ENCODE results near the gene PCGF1. TPM values are rescaled to one million over a fixed set of nuclear protein-coding genes. Genes with fewer than 3 reads are reported as not detected.
"Not testable (repeated sequence)": the region's sequence is repeated elsewhere in the genome, so short reads cannot be mapped to it uniquely, and the experiment has no call there.

PCGF1 gene
- polyA plus RNA-seq, 1 donor = 25.5 TPM

- no CpG with 5 or more reads among the region's 19 CpGs for WGBS (ENCODE audit: insufficient coverage, low lambda C conversion rate)
Measured at GRCh38 chr2:74483675-74484164, 23.8 kb downstream of the PCGF1 start.

DNA sequence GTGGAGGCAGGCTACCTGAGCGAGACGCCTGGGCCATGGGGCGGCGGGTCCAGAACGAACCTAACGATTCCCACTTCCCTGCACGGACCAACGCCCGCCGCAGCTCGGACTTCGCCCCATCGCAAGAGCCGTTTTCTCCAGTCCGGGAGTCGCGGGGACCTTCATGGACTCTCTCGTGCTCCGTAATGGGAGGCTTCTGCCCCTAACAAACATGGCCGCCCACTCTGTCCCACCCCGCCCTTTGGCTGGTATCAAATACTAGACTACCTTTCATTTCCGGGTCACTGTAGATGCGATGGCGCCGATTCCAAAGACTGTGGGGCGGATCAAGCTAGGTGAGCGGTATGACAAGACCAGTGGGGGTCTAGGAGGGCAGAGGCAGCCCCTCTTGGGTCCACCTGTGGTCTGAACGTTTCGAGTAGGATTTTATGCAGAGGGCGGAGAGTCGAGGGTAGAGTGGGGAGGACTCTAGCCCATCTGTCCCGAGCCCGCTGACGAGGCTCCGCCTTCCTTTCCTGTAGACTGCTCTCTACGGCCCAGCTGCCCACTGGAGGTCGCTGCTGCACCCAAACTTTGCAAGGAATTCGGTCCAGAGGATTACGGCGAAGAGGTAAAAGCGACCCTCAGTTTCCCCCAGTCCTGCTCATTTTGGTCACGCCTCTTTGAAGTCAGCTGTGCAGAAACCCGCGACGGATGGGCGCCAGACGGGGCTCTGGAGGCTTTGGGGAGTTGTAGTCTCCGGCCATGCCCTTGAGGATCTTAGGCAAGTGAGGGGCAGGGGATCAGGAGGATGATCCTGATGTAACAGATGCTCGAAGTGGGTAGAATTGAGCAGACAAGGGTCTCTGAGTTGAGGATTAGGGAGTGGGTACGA lies 24.5 kb downstream of the PCGF1 start, which contains the start of the genes CCDC142 and TTC31:
CCDC142 (minus strand) TSS at position 198 of the 874 bp plus-strand sequence; CDS start at position 37, 161 bp downstream.
TTC31 (plus strand) TSS at position 281 of the 874 bp plus-strand sequence; CDS start at position 296, 15 bp downstream.
- Histone ChIP-seq H3K4me3 (ENCODE audit: low read length) (peak within 1 kb of the TSS; percentile 85), H3K36me3 (ENCODE audit: control insufficient read depth, insufficient read depth, low read length) (peaks cover 24% of the 10 kb centered on the region), H3K9me3 (ENCODE audit: control insufficient read depth, low read depth, low read length) (no peaks in the 10 kb centered on the region), H3K27me3 (ENCODE audit: control insufficient read depth, insufficient read depth, low read length) (no peaks in the 10 kb centered on the region), H3K4me1 (ENCODE audit: control insufficient read depth, insufficient read depth, low read length) (peaks cover 20% of the 10 kb centered on the region), H3K27ac (ENCODE audit: low read length) (peak within 1 kb of the TSS; percentile 89)
- 0% methylated on average over 4 of the region's 50 CpGs for WGBS (ENCODE audit: insufficient coverage, low lambda C conversion rate)
- peak; percentile 97 to 99 for DNase-seq

More at GRCh38 chr2:74483675-74484164, 23.8 kb downstream of the PCGF1 start:
- DNase-seq; H3K9me3 ChIP-seq (ENCODE audit: control insufficient read depth, low read depth, low read length); H3K27me3 ChIP-seq (ENCODE audit: control insufficient read depth, insufficient read depth, low read length): not testable (repeated sequence)
- Histone ChIP-seq H3K4me1 (ENCODE audit: control insufficient read depth, insufficient read depth, low read length) (peaks cover 27% of the 10 kb centered on the region), H3K36me3 (ENCODE audit: control insufficient read depth, insufficient read depth, low read length) (peaks cover 27% of the 10 kb centered on the region), H3K27ac (ENCODE audit: low read length) (peak overlapping the region; percentile 89), H3K4me3 (ENCODE audit: low read length) (peak overlapping the region; percentile 85)

DNA sequence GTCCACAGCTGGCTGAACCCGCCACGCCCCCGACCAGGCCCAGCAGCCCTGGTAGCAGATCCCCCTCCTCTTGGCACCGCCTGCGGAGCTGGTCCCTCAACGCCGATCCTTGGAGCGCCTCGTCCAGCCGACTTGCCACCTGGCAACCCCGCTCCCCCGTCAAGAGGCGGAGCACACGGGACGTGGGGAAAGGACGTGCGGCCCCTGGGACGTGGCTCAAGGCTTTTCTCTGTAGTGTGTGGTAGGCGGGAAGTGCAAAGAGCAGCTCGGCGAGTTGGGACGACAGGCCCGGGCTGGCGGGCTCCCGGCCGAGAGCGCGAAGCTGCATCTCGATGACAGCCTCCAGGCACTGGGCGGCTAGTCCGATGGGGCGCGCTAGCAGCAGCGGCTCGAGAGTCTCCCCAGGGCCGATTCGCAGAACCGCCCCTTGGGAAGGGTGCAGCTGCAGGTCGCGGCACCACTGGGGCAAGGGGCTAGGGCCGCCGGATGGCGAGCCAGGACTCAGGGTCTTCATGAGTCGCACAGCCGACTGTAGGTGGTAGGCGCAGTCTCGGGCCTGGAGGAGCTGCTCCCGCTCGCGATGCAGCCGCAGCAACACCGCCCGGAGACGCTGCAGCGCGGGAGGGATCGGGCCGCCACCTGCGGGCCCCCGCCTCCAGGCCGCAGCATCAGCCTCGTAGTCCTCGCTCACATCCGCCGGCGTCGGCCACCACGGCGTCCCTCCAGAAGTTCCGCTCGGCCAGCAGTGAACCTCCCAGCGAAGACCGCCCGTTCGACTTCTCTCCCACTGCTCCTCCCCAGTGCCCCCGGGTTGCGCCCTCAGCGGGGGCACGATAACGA lies 25.3 kb downstream of the PCGF1 start:
- Histone ChIP-seq H3K27ac (ENCODE audit: low read length) (peak overlapping the region; percentile 89), H3K4me1 (ENCODE audit: control insufficient read depth, insufficient read depth, low read length) (peaks cover 21% of the 10 kb centered on the region), H3K4me3 (ENCODE audit: low read length) (peak overlapping the region; percentile 85), H3K9me3 (ENCODE audit: control insufficient read depth, low read depth, low read length) (no peaks in the 10 kb centered on the region), H3K36me3 (ENCODE audit: control insufficient read depth, insufficient read depth, low read length) (peaks cover 26% of the 10 kb centered on the region), H3K27me3 (ENCODE audit: control insufficient read depth, insufficient read depth, low read length) (no peaks in the 10 kb centered on the region)
- WGBS (ENCODE audit: insufficient coverage, low lambda C conversion rate) = no CpG with 5 or more reads among the region's 80 CpGs
- no peak for DNase-seq

DNA sequence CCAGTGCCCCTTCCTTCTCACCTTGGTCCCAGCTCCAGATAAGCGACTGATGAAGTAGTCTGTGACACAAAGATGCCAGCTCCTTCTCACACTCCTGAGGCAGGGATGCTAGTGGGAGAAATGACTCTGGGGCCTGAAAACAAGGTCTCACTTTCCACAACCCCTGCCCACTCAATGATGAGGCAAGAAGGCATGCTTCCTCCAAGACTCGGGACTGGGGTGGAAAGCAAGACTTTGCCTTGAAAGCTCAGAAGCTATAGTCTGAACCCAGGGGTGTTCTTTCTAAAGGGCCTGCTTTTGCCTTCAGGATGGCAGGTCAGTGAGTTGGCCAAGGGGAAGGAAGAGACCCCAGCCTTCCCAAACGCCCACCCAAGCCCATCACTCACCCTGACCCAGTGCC lies 26.1 kb downstream of the PCGF1 start:
- H3K36me3 ChIP-seq (ENCODE audit: control insufficient read depth, insufficient read depth, low read length) = peaks cover 22% of the 10 kb centered on the region
- H3K9me3 ChIP-seq (ENCODE audit: control insufficient read depth, low read depth, low read length) = no peaks in the 10 kb centered on the region
- peaks cover 26% of the 10 kb centered on the region for H3K4me1 ChIP-seq (ENCODE audit: control insufficient read depth, insufficient read depth, low read length)
- no peaks in the 10 kb centered on the region for H3K27me3 ChIP-seq (ENCODE audit: control insufficient read depth, insufficient read depth, low read length)
- peak overlapping the region; percentile 85 for H3K4me3 ChIP-seq (ENCODE audit: low read length)
- no peak overlapping the region for H3K27ac ChIP-seq (ENCODE audit: low read length)
- no CpG with 5 or more reads among the region's 3 CpGs for WGBS (ENCODE audit: insufficient coverage, low lambda C conversion rate)
- no peak for DNase-seq

DNA sequence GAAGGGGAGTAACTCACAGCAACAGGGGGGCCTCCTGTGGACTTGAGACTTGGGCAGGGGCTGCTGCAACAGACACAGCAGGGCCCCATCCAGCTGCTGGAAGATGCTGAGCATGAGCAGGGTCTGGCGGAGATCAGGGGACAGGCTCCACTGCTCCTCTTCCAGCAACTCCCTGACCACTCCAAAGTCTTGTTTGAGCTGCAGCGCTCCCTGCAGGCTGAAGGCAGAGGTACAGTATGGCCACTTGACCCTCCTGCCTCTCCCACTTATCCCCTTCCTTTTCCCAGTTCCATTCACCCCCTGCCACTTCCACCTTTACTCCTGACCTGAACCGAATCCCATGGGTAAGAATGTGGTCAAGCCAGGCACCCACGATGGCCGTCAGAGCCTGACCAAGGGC lies 32.6 kb downstream of the PCGF1 start:
- H3K4me3 ChIP-seq (ENCODE audit: low read length) = no peak overlapping the region
- no peak overlapping the region for H3K27ac ChIP-seq (ENCODE audit: low read length)
- no peaks in the 10 kb centered on the region for H3K27me3 ChIP-seq (ENCODE audit: control insufficient read depth, insufficient read depth, low read length)
- peaks cover 24% of the 10 kb centered on the region for H3K4me1 ChIP-seq (ENCODE audit: control insufficient read depth, insufficient read depth, low read length)
- no peak for DNase-seq
- peaks cover 26% of the 10 kb centered on the region for H3K36me3 ChIP-seq (ENCODE audit: control insufficient read depth, insufficient read depth, low read length)
- WGBS (ENCODE audit: insufficient coverage, low lambda C conversion rate) = no CpG with 5 or more reads among the region's 5 CpGs
- no peaks in the 10 kb centered on the region for H3K9me3 ChIP-seq (ENCODE audit: control insufficient read depth, low read depth, low read length)

- DNase-seq = no peak
- no peaks in the 10 kb centered on the region for H3K27me3 ChIP-seq (ENCODE audit: control insufficient read depth, insufficient read depth, low read length)
- H3K27ac ChIP-seq (ENCODE audit: low read length) = no peak overlapping the region
- H3K36me3 ChIP-seq (ENCODE audit: control insufficient read depth, insufficient read depth, low read length) = peaks cover 24% of the 10 kb centered on the region
- peaks cover 24% of the 10 kb centered on the region for H3K4me1 ChIP-seq (ENCODE audit: control insufficient read depth, insufficient read depth, low read length)
- no CpG with 5 or more reads among the region's 6 CpGs for WGBS (ENCODE audit: insufficient coverage, low lambda C conversion rate)
- H3K9me3 ChIP-seq (ENCODE audit: control insufficient read depth, low read depth, low read length) = no peaks in the 10 kb centered on the region
- no peak overlapping the region for H3K4me3 ChIP-seq (ENCODE audit: low read length)
Measured at GRCh38 chr2:74474481-74474880, 33.0 kb downstream of the PCGF1 start.

GRCh38 chr2:74472945-74473258 lies 34.6 kb downstream of the PCGF1 start:
- no peaks in the 10 kb centered on the region for H3K9me3 ChIP-seq (ENCODE audit: control insufficient read depth, low read depth, low read length)
- H3K27me3 ChIP-seq (ENCODE audit: control insufficient read depth, insufficient read depth, low read length) = no peaks in the 10 kb centered on the region
- peak overlapping the region; percentile 77 for H3K4me3 ChIP-seq (ENCODE audit: low read length)
- H3K27ac ChIP-seq (ENCODE audit: low read length) = peak overlapping the region; percentile 91
- DNase-seq = no peak
- WGBS (ENCODE audit: insufficient coverage, low lambda C conversion rate) = 18% methylated on average over 2 of the region's 7 CpGs
- peaks cover 24% of the 10 kb centered on the region for H3K4me1 ChIP-seq (ENCODE audit: control insufficient read depth, insufficient read depth, low read length)
- peaks cover 23% of the 10 kb centered on the region for H3K36me3 ChIP-seq (ENCODE audit: control insufficient read depth, insufficient read depth, low read length)

DNA sequence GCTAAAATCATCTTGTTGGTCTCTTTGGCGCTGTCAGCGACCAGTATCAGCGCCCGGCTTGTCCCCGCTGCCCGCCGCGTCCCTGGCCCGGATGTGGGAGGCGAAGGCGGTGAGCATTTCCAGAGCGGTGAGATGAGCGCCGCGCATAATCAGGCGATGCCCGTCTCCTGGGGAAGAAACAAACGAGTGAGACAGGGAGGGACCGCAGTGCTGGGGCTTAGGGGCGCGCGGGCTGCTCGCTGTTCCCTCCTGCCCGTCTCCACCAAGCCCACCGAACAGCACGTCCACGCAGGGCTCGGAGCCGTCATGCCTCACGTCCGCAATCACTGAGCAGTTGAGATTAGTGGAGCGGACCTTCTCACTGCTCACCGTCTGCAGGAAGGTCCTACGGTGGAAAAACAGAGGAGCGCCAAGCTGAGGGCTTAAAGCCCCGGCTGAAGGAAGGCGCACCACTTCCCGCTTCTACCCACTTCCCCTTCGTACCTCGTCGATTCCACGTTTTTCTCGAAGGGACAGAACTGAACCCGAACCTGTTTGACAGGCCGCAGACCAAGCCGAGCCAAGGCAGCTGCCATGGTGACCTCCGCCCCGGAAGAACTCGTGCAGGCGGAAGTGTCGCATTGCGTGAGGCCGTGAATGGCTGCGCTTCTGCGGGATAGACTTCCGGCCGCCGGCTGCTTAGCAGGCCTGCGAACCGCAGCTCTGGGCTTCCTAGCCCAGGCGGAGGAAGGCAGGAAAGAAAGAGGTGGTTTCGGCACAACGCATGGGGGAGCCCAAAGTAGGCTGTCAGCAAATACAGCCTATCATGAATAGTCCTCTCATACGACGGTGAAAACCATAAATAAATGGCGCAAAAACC lies 35.2 kb downstream of the PCGF1 start, which contains the start of gene MRPL53:
MRPL53 (minus strand) TSS at position 595 of the 859 bp plus-strand sequence; CDS start at position 575, 20 bp downstream.
- H3K4me1 ChIP-seq (ENCODE audit: control insufficient read depth, insufficient read depth, low read length) = peaks cover 20% of the 10 kb centered on the region
- peak; percentile 92 to 95 for DNase-seq
- no CpG with 5 or more reads among the region's 66 CpGs for whole genome bisulfite sequencing (ENCODE audit: insufficient coverage, low lambda C conversion rate)
- H3K36me3 ChIP-seq (ENCODE audit: control insufficient read depth, insufficient read depth, low read length) = peaks cover 19% of the 10 kb centered on the region
- H3K27me3 ChIP-seq (ENCODE audit: control insufficient read depth, insufficient read depth, low read length) = no peaks in the 10 kb centered on the region
- no peaks in the 10 kb centered on the region for H3K9me3 ChIP-seq (ENCODE audit: control insufficient read depth, low read depth, low read length)
- H3K27ac ChIP-seq (ENCODE audit: low read length) = peak within 1 kb of the TSS; percentile 91
- peak within 1 kb of the TSS; percentile 77 for H3K4me3 ChIP-seq (ENCODE audit: low read length)

- H3K27ac ChIP-seq (ENCODE audit: low read length) = peak overlapping the region; percentile 91
- no CpG with 5 or more reads among the region's 16 CpGs for WGBS (ENCODE audit: insufficient coverage, low lambda C conversion rate)
- peak overlapping the region; percentile 77 for H3K4me3 ChIP-seq (ENCODE audit: low read length)
- H3K36me3 ChIP-seq (ENCODE audit: control insufficient read depth, insufficient read depth, low read length) = peaks cover 19% of the 10 kb centered on the region
- no peaks in the 10 kb centered on the region for H3K27me3 ChIP-seq (ENCODE audit: control insufficient read depth, insufficient read depth, low read length)
- no peak for DNase-seq
- peaks cover 14% of the 10 kb centered on the region for H3K4me1 ChIP-seq (ENCODE audit: control insufficient read depth, insufficient read depth, low read length)
- H3K9me3 ChIP-seq (ENCODE audit: control insufficient read depth, low read depth, low read length) = no peaks in the 10 kb centered on the region
Measured at GRCh38 chr2:74471332-74472065, 36.0 kb downstream of the PCGF1 start.
